GM12875 (cell line): Measurements from ENCODE around the gene USB1.

Experiments used
- H3K4me3 ChIP-seq: one replicate; pipeline ENCODE4 v1.5.1; 2011; ENCODE audit warnings: low read depth, low read length, control low read depth
- CTCF ChIP-seq: IDR thresholded peaks from 2 replicates; pipeline ENCODE4 v1.5.1; 2011; ENCODE audit warnings: low read depth, mild to moderate bottlenecking, control low read depth, inconsistent platforms, low read length, moderate library complexity, borderline replicate concordance; ENCODE audit not compliant: insufficient read depth

USB1 gene, protein sequence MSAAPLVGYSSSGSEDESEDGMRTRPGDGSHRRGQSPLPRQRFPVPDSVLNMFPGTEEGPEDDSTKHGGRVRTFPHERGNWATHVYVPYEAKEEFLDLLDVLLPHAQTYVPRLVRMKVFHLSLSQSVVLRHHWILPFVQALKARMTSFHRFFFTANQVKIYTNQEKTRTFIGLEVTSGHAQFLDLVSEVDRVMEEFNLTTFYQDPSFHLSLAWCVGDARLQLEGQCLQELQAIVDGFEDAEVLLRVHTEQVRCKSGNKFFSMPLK

DNA sequence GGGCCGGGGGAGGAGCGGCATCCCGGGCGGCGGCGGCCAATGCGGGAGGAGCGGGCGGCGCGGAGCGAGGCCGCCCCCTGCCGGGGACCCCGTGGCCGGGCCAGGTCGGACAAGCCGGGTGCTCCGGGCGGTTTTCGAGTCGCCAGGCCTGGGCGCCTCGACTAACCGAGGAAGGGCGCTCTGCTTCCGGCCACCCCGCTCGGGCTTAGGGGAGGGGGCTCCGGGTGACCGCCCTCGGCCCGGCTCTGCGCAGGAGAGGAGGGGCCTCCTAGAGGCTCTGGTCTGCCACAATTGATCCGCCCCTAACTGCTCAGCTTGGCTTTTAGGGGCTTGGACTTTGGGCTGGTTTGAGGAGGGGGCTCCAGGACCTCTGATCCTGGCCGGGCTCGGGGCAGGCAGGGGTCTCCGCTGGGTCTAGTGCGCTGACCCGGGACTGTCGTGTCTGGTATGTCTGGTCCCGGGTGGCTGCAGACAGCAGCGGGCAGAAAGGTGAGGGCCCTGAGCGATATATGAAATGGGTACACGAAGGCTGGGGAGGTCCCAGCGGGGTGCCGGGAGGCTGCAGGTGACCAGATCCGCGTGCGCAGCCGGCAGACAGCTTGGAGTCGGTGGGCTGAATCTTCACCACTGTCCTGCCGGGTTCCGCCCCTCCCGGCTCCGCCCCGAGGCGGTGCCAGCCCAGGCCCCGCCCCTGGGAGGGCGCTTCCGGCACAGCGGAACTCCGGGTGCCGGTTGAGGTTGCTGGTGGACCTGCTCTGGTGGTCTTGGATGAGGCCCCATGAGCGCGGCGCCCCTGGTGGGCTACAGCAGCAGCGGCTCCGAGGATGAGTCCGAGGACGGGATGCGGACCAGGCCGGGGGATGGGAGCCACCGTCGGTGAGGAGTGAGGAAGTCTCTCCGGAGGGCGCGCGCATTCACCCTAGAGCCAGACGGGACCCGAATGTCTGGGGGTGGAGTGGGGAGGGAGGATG, at the start of gene USB1:
USB1 (plus strand) TSS at position 702 of the 971 bp plus-strand sequence; CDS start at position 779, 77 bp downstream.
- H3K4me3 ChIP-seq: peak within 1 kb of the TSS; percentile 65
- TF ChIP-seq CTCF: peak; percentile 88

GRCh38 chr16:57952909-57953308, 48.3 kb upstream of the USB1 start:
- no peak for TF ChIP-seq CTCF
- H3K4me3 ChIP-seq: no peak overlapping the region

GRCh38 chr16:57953857-57954256, 47.4 kb upstream of the USB1 start:
- no peak overlapping the region for H3K4me3 ChIP-seq

DNA sequence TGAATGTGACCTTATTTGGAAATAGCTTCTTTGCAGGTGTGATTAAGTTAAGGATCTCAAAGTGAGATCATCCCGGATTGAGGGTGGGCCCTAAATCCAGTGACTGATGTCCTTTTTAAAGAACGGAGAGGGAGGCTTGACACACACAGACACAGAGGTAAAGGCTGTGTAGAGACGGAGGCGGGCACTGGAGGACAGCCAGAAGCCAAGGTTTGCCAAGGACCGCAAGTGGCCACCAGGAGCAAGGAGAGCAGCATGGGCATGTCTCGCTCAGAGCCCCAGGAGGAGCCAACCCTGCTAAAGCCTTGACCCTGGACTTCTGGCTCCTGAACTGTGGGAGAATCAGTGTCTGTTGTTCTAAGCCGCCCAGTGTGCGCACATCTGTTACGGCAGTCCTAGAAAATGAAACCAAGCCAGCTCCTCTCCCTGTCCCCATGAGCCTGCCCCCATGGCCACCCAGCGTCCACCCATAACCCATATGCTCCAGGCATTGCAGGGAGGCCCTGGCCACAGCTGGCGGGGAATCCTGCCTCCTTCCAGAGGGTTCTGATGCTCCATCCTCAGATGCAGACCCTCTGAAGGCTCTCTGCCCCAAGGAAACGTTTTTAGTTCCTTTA, 45.5 kb upstream of the USB1 start:
- TF ChIP-seq CTCF: no peak
- no peak overlapping the region for H3K4me3 ChIP-seq

More at GRCh38 chr16:57953857-57954256, 47.4 kb upstream of the USB1 start:
- no peak for TF ChIP-seq CTCF

DNA sequence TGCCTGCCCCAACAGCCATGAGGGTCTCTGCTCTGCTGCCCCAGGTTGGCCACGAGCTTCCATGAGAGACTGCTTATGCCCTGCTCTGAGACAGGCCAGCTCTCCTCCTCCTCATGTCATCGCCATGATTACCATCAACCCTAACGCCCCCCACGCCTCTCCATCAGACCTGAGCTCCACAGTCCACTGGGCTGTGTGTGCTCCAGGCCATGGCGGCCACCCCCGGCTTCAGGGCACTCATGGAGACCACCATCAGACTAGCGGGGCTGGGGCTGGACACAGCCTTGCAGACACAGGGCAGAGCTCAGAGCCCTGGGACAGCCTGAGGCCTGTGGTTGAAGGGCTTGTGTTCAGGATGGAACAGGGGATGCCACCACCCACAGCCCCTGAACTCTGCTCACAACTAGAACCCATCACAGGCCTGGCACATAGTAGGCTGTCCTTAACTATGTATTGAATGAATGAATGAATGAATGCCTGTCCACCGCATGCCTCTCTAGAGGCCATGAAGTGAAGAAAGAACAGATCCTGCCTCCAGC, 44.9 kb upstream of the USB1 start:
- no peak overlapping the region for H3K4me3 ChIP-seq
- TF ChIP-seq CTCF: no peak

DNA sequence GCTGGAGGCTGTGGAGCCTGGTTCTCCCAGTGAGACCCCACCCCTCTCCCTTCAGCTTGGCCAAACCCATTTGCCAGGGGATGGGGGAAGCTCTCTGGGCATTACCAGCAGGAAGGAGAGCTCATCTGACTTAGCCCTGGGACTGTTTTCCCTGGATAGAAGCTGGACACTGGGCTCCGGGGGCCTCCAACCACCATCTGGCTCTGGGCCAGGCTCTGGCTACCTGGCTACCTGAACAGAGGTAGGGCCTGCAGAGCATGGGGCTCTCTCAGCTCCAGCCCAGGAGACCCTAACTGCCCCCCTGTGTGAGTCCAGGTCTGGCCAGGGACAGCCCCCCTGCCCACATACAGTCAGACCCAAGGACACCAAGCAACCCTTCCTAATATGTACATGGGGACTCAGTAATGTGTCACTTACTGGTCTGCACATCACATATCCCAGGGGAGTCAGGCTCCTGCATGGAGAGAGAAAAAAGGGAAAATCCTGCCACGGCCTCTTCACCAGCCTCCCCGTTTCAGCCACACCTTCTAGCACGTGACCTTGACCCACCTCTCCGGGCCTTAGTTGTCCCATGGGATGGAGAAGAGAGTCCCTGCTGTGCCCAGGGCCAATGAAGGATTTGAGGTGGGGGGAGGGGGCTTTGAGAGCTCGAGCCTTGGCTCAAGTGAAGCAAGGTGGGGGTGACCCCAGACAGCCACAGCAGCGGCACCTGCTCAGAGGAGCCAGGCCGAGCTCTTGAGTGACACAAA, 44.1 kb upstream of the USB1 start:
- H3K4me3 ChIP-seq: no peak overlapping the region
- no peak for TF ChIP-seq CTCF
